AG09319 (cell line): ENCODE measurements around the gene TSPAN5.

Source experiments
- DNase-seq: peaks from one replicate; pipeline ENCODE4 v3.0.0-alpha.2; 2010; ENCODE audit warnings: low read depth; ENCODE audit errors: extremely low read depth
- CTCF ChIP-seq: IDR thresholded peaks from 2 replicates; pipeline ENCODE4 v1.5.1; 2011; ENCODE audit warnings: low read depth, mild to moderate bottlenecking, inconsistent platforms, low read length, moderate library complexity

Gene TSPAN5

GRCh38 chr4:98618680-98619079 is 39.7 kb downstream of the TSPAN5 start:
- no peak for DNase-seq
- TF ChIP-seq CTCF, result no peak

- DNase-seq, result no peak
- TF ChIP-seq CTCF, result no peak
These were observed 40.9 kb downstream of the TSPAN5 start for GRCh38 chr4:98617358-98618047.

- no peak for TF ChIP-seq CTCF
These were observed 42.4 kb downstream of the TSPAN5 start for GRCh38 chr4:98615991-98616390.

GRCh38 chr4:98614662-98615061 is 43.7 kb downstream of the TSPAN5 start:
- no peak for DNase-seq
- no peak for TF ChIP-seq CTCF

More at GRCh38 chr4:98615991-98616390, 42.4 kb downstream of the TSPAN5 start:
- DNase-seq, result no peak

- no peak for DNase-seq
These were observed 44.3 kb downstream of the TSPAN5 start for GRCh38 chr4:98614094-98614493.

GRCh38 chr4:98613453-98614075 is 44.8 kb downstream of the TSPAN5 start:
- DNase-seq, result no peak
- TF ChIP-seq CTCF, result no peak

More at GRCh38 chr4:98614094-98614493, 44.3 kb downstream of the TSPAN5 start:
- no peak for TF ChIP-seq CTCF
